GM21390 (cell line): ENCODE measurements around the gene IFI16.
A peak's percentile ranks its signal among the peaks of the same experiment; 100 is the strongest.
"Not testable (repeated sequence)": the region's sequence is repeated elsewhere in the genome, so short reads cannot be mapped to it uniquely, and the experiment has no call there.

Source experiments
- ATAC-seq: cut with Tn5 transposase; IDR thresholded peaks from one replicate; pipeline ENCODE4 v1.9.1; 2021; ENCODE audit not compliant: unreplicated experiment

The IFI16 gene

DNA sequence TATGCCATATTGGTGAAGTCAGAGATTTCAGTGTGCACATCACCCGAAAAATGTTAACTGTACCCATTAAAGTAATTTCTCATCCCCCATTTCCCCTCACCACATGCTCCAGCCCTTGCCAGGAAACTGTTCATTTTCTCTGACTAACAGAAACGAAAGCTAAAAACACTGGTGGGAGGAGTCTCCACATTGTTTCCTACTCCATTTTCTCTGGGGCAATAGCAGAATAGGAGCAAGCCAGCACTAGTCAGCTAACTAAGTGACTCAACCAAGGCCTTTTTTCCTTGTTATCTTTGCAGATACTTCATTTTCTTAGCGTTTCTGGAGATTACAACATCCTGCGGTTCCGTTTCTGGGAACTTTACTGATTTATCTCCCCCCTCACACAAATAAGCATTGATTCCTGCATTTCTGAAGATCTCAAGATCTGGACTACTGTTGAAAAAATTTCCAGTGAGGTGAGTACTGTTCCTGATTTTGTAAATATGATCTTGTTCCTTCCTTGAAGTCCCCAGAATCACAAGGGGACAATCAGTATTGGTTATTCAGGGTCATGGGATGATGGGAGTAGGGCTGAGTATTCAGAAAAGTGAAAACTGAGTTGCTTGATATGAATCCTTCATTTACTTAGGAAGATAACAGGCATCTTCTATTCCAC is at the start of gene IFI16:
Gene IFI16, plus strand, starts transcription at position 204 of the 658 bp plus-strand sequence. CDS start 4,774 bp downstream, outside the sequence.
- ATAC-seq: peak; percentile 62

DNA sequence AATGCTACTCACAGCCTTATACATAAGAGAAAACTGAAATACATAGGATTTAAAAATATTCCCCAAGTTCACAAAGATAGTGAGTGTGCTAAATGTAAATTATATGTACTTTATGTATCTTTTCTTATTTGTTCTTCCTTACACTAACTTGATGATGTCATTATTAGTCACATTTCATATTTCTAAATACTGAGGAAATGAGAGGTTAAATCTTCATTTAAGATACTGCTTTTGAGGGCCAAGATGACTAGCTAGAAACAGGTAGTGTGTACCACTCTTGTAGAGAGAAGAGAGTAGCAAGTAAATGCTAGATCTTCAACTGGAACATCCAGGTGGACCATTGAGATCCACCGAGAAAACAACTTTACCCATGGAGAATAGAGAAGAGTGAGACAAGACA is 48.5 kb upstream of the IFI16 start:
- no peak for ATAC-seq

DNA sequence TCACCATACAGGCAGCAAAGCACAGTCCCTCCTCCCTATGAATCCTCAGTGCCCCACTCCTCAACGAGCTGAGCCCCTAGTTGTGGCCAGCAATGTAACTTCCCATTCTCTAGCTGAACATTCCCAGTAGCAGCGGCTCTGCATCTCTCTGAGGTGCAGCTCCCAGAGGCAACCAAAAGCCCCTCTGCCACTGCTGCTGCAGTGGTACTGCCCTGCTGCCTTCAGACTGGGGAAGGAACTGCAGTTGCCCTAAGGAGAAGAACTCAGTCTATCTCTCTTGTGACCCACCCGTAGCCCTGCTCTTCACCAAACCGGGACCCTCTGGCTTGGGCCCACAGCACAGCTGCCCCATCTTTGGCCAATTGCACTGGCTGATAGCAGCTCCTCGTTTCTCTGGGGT is 46.7 kb upstream of the IFI16 start:
- no peak for ATAC-seq

DNA sequence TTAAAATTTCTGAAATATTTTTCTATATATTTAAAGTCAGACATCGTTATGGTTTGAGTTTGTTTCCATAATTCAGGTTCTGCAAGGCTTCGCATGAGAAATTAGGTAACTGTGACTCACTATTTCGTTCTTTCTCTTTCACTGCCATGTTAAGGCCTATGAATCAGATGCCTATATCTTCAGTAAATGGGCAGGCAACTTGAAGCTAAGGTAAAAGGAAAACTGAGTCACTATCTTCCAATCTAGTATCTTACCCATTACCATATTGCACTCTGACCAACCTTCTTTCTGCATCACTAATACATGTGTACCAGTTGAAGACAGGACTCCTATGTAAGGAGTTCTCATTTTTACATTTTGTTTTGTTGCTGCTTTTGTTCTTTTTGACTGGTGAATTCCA is 40.5 kb upstream of the IFI16 start:
- no peak for ATAC-seq

DNA sequence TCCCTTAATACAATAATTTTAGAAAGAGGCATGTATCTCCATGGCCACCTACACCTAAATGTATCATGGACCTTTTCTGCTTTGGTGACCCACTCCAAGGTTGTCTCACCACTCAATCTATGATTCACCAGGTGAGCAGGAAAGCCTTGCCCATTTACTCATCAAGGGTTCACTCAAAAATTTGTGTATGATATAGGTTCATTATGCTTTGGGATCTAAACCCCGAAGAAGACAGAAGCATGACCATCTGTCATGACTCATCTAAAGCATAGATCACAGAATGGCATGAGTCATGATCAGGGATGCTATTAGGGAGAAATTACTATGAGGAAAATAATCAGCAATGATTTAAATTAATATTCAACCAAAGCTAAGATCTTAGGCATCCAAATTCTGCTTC is 39.9 kb upstream of the IFI16 start:
- ATAC-seq: no peak

DNA sequence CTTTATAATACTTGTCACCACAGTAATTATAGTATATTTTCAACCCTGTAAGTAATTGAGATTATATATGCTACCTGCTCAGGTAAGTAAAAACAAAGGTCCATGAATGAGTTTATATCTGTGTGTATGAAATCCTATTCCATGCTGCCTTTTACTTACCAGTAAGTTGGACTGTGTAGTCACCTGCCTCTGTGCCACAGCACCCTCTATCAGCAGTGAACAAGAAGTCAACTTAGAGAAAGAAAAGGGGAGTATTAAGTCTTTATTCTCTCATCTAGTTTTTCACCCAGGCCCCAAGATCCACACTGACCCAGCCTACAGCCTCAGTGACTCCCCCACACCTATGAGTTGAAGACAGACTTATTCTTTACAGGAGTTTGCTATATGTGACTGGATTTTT is 36.9 kb upstream of the IFI16 start:
- no peak for ATAC-seq

DNA sequence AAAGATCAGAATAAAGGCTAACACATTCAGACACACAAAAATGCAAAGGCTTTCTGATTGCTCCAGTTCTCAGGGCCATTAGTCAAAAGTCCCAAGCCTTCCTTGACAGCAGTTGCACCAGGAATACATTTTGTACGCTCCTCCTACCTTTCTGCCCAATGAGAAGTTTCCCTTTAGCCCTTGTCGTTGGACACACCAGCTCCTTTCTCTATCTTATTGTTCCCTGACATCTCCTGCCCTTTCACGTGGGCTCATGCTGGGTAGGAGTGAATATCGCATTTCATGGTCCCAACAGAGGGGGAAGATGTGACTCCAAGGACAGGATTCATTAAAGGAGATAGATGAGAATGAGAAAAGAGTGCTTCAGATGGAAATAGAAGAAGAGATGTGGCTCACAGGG is 33.5 kb upstream of the IFI16 start:
- no peak for ATAC-seq

DNA sequence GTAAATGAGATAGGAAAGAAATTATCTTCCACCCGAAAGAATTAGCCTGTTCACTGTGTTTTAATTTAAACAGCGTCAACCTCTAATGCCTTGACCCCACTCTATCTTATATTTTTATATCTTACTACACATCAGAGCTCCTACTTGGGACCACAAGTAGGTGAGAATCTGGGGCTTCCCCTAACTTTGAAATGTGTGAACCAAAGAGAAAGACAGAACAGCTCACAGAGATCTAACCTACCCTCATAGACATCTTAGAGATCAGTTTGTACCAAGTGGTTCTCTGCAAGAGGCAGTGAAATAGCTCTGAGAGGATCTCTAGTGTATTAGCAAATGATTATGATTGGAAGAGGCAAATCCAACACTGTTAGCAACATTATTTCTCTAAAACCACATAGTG is 31.0 kb upstream of the IFI16 start:
- ATAC-seq: no peak

DNA sequence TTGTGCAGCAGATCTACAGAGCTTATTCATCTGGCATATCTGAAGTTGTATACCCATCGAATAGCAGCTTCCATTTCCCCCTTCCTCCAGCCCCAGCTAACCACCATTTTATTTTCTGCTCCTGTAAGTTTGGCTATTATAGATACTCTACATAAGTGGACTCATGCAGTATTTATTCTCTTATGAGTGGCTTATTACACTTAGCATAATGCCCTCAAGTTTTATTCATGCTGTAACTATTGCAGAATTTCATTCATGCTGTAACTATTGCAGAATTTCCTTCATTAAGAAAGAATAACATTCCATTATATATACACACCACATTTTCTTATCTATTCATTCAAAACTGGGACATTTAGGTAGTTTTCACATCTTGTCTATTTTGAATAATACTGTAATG is 30.5 kb upstream of the IFI16 start:
- ATAC-seq: no peak

DNA sequence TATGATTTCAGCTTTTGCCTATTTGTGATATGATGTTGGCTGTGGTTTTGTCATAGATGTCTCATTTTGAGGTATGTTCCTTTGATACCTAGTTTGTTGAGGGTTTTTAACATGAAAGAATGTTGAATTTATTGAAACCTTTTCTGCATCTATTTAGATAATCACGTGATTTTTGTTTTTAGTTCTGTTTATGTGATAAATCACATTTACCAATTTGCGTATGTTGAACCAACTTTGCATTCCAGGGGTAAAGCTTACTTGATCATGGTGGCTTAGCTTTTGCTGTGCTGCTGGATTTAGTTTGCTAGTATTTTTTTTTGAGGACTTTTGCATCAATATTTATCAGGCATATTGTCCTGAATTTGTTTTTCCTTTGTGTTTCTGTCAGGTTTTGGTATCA is 26.5 kb upstream of the IFI16 start:
- no peak for ATAC-seq

DNA sequence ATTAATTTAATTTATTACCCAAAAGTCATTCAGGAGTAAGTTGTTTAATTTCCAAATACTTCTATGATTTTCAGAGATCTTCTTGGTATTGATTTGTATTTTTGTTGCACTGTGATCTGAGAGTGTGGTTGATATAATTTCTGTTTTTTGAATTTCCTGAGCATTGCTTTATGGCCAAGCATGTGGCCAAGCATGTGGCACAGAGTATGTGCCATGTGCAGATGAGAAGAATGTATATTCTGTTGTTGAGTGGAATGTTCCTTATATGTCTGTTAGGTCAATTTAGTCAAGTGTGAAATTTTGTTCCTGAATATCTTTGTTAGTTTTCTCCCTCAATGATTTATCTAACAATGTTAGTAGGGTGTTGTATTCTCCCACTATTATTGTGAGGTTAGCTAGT is 25.3 kb upstream of the IFI16 start:
- ATAC-seq: no peak

DNA sequence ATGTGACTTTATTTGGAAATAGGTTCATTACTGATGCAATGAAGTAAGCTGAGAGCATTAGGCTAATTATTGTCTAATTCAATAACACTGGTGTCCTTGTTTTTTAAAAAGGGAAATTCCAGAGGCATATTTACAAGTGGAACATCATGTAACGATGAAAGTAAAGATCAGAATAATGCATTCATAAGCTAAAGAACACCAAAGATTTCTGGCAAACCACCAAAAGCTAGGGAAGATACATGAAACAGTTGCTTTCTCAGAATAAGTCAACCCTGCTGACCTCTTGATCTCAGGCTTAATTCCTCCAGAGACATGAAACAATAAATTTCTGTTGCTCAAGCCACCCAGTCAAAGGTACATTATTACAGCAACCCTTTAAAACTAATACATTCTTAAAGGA is 20.3 kb upstream of the IFI16 start:
- no peak for ATAC-seq

DNA sequence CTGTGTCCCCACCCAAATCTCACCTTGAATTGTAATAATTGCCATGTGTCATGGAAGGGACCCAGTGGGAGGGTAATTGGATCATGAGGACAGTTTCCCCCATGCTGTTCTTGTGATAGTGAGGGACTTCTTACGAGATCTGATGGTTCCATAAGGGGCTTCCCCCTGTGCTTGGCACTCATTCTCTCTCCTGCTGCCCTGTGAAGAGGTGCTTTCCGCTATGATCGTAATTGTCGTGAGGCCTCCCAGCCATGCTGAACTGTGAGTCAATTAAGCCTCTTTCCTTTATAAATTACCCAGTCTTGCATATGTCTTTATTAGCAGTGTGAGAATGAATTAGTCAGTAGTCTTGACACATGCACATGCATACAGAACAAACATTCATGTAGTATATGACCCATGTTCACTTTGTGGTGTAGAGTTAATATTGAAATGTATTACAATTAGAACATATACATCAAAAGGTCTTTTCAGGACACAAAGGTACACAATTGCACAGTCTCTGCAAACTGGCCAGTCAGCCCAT is 16.9 kb upstream of the IFI16 start:
- no peak for ATAC-seq

DNA sequence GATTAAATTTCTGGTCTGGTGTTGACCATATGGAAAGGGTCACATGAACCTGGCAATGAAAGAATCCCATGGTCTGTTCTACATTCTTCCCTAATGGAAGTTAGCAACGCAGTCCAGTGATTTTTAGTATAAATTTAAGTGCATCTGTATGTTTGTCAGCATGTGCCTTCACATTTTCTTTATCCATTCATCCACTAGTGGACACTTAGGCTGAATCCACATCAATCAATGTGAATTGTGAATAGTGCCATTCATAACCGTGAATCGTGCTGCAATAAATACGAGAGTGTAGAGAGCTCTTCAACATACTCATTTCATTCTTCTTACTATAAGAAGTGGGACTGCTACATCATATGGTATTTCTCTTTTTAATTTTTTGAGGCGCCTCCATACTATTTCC is 12.7 kb upstream of the IFI16 start:
- no peak for ATAC-seq

DNA sequence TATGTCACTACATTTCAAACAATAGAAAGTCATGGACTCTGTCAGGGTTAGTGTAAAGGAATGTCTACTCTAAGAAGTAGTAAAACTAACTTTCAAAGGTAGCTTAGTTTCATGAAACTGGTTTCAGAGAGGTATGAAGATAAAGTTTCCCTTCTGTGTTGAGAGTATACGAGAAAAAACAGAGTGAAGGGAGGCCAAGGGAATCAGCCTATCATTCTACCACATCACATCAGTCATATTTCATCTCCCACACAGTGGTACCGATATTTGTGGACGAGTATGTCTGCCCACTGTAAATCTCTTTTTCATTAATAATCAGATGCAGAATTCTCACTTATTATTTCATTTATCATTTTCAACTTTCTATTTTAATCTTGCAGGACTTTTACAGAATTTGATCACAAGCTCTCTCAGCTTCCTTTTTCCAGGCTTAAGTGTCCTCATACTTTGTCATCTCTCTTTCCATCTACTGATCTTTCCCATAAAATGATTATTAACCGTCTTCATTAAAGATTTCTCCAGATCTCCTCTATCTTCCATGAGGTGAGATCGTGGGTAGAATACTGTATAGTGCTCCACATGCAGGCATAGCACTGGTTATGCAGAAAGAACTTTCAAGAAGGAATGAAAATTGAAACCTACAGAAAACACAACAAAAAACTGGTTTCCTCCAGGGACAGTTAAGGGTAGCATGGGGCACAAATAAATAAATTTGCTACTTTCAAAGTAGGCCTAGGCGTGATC is 11.5 kb upstream of the IFI16 start:
- ATAC-seq: no peak

DNA sequence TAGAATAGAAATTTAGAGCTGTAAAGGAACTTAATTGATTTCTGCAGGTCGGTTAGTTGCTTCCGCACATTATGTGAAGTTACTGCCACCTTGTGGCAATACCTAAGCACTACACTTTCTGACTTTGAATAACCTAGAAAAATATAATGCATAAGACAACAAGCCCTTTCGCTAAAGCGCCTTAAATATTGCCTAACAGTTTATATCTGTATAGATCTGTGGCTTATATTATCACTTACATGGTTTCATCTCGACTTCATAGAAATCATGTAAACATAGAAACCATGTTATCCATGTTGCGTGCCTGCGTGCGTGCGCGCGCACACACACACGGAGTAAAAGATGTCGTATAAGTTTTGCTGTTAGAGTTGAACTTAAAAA is 10.9 kb upstream of the IFI16 start:
- ATAC-seq: no peak

DNA sequence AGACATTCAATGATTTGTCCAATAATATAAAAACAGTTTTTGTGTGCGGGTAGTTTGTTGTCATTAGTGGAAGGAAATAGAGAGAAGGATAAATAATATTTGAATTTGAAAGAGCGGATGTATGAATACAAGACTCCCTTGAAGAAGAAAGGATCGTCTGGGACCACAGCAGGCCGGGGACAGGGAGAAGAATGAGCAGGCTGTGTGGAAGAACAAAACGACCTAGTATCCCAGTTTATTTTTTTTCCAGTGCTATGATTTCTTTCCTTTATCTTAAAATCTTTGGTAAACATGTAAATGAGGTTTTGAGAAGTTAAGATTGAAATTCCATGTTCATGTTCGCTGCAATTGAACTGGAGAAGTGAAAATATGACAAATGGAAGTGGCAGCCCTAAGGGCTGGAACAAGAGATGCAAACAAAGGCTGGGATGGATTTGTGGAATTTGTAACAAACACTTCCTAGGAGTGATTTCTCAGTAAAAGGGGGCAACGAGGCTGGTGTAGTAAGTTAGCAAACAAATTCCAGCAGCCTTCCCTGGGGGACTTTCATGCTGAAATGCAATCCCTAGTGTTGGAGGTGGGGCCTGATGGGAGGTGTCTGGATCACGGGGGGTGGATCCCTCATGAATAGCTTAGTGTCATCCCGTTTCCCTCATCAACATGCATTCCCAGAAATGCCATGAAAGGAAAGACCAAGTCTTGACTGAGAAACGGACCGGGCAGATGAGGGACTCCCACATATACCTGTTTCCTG is 10.2 kb upstream of the IFI16 start:
- no peak for ATAC-seq

DNA sequence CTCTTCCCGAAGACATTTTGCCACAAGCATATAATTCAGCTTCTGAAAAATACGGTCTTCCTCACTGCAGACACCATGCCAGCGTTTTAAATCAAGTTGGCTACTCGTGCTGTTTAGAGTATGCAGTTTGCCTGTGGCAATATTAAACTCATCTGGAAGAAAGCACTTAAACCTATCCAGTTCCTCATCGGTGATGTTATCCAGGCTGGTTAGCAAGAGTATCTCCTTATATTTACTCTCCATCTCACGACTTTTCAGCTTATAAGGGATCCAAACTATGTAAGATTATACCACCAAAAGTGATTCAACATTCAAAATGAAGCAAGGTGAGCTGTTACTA is 9.7 kb upstream of the IFI16 start:
- no peak for ATAC-seq

DNA sequence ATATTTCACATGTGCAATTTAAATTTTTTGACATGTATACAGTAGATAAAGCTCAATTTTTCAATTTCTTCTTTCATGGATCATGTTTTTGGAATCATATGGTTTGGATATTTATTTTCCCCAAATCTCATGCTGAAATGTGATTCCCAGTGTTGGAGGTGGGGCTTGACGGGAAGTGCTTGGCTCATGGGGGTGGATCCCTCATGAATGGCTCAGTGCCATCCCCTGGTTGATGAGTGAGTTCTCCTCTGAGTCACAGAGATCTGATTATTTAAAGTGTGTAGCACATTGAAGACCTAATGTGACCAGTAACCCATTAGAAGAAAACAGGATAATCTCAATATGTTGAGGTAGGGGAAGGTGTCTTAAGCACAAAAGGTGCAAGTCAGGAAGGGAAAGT is 9.1 kb upstream of the IFI16 start:
- ATAC-seq: no peak

DNA sequence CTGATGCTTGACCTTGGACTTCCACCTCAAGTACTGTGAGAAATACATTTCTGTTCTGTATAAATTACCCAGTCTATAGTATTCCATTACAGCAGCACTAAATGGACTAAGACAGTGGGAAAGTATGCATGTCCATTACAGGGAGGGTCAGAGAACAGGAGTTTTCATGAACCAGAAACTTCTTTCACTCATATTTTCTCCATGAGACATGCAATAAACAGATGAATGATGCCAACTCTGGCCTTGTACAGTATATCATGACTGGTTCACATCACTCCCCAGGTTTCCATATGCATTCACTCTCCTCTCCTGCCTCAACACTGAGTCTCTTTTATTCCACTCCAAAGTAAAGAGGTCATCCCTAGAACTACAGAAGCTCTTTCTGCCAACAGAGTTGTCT is 4.5 kb upstream of the IFI16 start:
- no peak for ATAC-seq

DNA sequence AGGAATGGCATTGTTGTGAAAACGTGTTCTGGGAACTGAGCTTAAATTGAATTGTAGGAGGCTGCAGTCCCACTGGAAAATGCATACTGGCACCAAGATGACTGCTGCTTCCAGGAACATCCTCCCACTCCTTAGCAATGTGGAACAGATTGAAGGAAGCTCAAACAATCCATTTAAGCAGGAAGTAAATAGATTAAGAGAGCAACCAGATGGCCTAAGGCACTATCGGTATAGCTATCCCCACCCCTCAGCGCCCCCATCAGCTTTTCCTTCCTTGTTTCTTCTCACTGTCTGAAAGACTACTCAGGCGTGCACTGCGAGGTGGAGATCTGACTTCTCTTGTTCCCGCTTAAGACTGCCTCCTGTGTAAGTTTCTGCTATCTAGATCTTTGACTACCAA is 4.0 kb upstream of the IFI16 start:
- ATAC-seq: no peak

DNA sequence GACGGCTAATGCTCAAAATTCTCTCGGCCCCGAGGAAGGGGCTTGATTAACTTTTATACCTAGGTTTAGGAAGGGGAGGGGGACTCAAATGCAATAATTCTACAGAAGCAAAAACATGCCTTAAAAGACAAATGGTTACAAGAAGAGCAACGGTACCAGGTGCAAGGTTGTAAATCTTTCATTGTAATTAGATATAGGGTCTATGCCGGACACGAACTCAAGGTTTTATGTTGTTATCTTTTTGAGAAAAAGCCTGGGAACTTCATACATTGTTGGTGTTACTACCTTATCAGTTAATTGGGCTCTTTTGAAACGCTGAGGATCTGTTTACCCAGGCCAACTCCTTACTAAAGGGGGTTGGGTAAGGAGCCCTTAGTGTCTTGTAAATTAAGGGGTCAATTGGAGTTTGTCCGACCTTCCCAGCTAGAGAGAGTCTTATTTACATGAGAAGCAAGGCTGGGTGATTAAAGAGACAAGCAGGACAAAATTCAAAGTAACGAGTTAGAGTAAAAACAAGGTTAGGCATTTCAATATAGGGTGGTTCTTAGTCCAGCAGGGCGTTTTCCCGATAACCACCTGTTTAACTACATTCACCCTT is 3.4 kb upstream of the IFI16 start:
- not testable (repeated sequence) for ATAC-seq
